NCI-H345 (cell line): ENCODE data around the gene SLC23A1.
"Not testable (repeated sequence)": the region's sequence is repeated elsewhere in the genome, so short reads cannot be mapped to it uniquely, and the experiment has no call there.

Experiments used
- DNase-seq: peaks from one replicate; lab custom pipeline; 2025; lab: John Stamatoyannopoulos, UW

Gene SLC23A1

DNA sequence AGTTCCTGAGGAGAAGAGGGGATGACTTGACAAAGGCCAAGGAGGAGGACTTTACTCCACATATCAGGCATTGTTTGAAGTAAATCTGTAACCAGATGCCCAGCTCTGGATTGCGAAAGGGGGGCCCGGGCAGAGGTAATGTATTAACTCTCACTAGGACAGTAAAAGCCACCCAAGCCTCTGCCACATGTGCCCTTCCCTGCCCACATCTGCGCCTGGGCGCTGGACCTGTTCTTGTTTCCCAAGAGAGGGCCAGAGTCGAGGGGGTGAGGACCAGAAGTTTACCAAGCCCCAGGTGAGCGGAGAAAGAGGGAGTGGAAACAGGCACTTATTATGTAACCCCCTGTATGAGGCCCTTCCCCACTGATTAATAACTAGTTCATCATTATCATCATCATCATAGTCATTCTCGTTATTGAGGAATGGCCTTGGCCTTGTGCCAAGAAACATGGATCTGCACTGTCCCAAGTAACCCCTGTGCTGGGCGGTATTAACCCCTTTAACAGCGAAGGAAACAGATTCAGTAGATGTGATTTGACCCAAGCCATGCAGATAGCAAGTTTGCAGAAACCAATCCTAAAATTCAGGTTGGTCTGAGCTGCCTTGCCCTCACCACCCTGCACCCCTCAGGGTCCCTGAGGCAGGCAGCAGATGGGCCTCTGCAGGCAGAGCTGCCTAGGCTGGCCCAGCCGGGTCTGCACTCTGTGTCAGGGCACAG is at the start of gene SLC23A1:
Gene SLC23A1 (minus strand): TSS at position 23 of the 718 bp plus-strand sequence. CDS start 44 bp downstream, outside the sequence.
- no peak for DNase-seq

DNA sequence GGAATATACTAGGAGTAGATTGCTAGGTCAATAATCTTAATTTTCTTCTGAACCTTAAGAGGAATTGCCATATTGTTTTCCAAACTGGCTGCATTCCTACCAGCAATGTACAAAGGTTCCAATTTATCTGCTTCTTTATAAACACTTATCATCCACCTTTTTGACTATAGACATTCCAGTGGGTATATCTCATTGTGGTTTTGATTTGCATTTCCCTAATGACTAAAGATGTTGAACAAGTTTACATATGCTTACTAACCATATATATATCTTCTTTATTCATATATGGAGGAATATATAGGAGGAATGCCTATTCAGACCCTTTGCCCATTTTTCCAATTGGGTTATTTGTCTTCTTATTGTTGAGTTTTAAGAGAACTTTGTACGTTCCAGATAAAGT is 48.6 kb upstream of the SLC23A1 start:
- DNase-seq = no peak

GRCh38 chr5:139430015-139430414 is 46.9 kb upstream of the SLC23A1 start:
- no peak for DNase-seq

DNA sequence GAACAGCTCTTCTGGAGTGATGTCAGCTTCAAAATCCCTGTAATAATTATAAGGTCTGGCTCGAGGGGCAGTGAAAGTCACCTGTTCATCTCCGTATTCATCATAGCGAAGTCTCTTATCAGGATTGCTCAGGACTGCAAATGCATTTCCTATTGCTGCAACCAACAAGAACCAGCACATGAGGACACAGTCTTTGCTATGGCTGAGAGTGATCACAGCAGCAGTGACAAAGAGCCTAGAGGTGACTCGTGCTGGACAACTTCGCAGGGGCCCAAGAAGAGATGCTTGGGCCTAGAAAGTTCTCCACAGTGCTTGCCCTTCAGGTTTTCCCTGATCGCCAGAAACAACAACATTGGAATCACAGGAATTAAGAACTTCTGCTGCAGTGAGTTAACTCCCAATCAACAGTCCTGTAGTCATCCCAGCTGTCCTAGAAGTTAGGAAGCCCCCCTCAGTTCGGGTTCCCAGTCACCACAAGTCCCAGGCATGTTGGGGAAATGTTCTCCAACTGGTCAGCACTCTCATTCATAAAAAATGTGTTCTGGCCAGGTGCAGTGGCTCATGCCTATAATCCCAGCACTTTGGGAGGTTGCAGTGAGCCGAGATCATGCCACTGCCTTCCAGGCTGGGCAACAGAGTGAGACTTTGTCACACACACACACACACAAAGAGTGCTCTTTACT is 43.2 kb upstream of the SLC23A1 start:
- DNase-seq = no peak

GRCh38 chr5:139425497-139425896 is 42.4 kb upstream of the SLC23A1 start:
- no peak for DNase-seq

DNA sequence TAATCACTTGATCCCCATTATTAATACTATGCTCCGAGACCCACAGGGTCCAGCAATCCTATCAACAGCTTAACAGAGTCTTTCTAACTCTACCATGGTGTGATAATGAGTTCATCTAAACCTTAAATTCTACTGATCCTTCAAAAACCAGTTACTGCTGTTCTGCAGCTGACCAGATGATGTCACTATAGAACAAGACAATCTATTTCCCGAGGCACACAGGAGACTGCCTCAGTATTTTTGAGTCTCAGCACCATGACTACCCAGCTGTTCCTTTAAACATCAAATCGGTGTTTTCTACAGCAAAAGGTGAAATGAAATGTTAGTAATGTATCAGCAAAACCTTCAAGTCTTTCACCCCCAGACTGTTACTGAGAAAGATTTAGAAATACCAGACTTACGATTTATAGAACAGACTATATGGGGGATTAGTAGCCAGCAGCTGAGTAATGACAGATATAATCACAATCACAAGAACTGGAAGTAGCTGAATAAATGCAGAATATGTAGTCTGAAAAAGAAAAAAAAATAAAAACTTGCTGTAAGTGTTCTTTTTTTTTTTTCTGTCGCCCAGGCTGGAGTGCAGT is 39.3 kb upstream of the SLC23A1 start:
- peak; percentile 79 for DNase-seq

GRCh38 chr5:139419226-139420192 is 36.4 kb upstream of the SLC23A1 start:
- no peak for DNase-seq

DNA sequence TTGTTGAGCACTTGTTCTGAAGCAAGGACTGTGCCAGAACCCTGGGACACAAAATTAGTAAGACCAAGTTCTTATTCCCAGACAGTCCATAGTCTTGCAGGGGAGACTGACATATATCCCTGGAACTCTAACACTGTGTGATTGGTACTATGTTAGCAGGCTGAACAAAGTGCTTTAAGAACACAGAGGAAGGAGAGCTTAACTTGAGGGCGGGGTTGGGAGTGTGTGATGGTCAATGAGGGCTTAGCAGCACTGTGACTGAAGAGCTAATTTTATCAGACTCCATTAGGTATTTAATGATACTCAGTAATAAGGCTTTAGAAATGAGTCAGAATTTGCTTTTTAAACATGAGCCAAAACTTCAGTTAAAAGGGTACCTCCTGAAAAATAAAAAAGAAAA is 35.7 kb upstream of the SLC23A1 start:
- DNase-seq = no peak

- peak; percentile 87 for DNase-seq
Observed at GRCh38 chr5:139417214-139417613, 34.1 kb upstream of the SLC23A1 start.

GRCh38 chr5:139416651-139417050 is 33.6 kb upstream of the SLC23A1 start:
- DNase-seq = no peak

GRCh38 chr5:139415869-139416268 is 32.8 kb upstream of the SLC23A1 start:
- DNase-seq = no peak

DNA sequence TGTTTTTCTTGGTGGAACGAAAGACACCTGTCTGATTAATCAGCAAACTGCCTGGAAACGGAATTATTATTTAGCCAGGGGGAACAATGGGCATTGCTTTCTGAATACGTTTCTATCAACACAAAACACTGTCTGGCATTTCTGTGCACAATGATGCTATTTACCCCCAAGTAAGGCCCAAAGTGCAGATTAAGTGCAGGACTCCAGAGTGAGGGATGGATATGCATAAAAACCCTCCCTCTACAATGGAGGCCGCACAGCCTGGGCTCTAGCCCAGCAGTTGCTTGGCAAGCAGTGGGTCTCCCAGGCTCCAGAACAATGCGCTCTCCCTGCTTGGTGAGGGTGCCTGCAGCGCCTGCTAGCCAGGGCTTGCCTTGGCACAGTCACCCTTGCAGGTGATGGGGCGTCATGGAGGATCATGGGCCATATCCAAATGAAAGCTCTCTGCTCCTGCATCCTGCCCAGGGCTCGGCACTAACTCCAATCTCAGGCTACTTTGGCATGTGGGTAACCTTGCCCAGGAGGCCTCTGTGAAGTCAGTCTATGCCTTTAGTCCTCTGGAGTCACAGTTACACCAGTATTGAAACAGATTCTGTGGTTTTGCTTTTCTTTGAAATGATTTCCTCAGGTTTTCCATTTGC is 32.2 kb upstream of the SLC23A1 start:
- DNase-seq = peak; percentile 96

- peak; percentile 47 for DNase-seq
Observed at GRCh38 chr5:139414581-139415130, 31.6 kb upstream of the SLC23A1 start.

- DNase-seq = no peak
Observed at GRCh38 chr5:139413963-139414362, 30.9 kb upstream of the SLC23A1 start.

- no peak for DNase-seq
Observed at GRCh38 chr5:139413153-139413552, 30.1 kb upstream of the SLC23A1 start.

DNA sequence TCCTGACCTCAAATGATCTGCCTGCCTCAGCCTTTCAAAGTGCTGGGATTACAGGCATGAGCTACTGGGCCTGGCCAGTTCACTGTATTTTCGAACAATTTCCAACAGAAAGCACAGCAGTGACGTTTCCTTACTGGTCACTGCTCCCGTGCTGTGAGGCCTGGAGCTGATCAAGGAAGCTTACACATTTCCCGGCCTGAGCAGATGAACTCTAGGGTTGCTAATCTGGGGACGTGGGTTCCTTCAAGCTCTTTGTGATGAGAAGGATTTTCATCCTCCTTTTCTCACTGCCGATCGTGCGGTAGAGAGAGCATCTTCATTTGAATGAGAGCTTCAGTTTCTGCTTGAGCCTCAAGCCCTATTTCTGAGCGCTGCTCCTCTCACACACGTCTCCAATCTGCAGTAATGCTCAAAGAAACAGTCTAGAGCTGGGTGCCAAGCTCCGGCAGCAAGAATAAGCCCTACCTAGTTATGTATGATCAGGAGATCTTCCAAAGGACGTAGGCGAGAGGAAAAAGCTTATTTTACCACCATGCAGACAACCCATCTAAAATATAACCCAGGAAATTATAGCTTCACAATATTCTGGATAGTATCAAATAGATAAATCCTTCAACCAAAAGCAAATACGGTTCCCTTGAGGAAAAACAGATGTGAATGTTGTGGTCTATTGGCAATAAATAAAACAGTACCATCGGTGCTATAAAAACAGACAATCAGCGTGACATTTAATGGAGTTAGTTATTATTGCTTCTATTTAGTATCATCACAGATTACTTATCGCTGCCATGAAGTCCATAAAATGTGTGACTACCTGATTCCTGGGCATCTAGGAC is 28.1 kb upstream of the SLC23A1 start:
- DNase-seq = no peak

GRCh38 chr5:139410121-139410992 is 27.3 kb upstream of the SLC23A1 start:
- no peak for DNase-seq

- not testable (repeated sequence) for DNase-seq
Observed at GRCh38 chr5:139409116-139409515, 26.0 kb upstream of the SLC23A1 start.

GRCh38 chr5:139408191-139408590 is 25.1 kb upstream of the SLC23A1 start:
- DNase-seq = no peak
